Mucosa of gallbladder (tissue), 1 donor: Measurements from ENCODE around the gene ALG9. TPM values are rescaled to one million over a fixed set of nuclear protein-coding genes. Genes with fewer than 3 reads are reported as not detected.
"Not testable (repeated sequence)": the region's sequence is repeated elsewhere in the genome, so short reads cannot be mapped to it uniquely, and the experiment has no call there.

ENCODE experiments used
- DNase-seq: peaks from one replicate; pipeline ENCODE4 v3.0.0-alpha.2; 2020; ENCODE audit warnings: low spot score
- total RNA-seq: library from RNA; stranded (reverse); gene quantifications from one replicate; pipeline ENCODE4 v1.2.1, GENCODE V29; 2021
- donor health status: DM: no; HTN: no; CAD: no.

The ALG9 gene
- 42.4 TPM for total RNA-seq

DNA sequence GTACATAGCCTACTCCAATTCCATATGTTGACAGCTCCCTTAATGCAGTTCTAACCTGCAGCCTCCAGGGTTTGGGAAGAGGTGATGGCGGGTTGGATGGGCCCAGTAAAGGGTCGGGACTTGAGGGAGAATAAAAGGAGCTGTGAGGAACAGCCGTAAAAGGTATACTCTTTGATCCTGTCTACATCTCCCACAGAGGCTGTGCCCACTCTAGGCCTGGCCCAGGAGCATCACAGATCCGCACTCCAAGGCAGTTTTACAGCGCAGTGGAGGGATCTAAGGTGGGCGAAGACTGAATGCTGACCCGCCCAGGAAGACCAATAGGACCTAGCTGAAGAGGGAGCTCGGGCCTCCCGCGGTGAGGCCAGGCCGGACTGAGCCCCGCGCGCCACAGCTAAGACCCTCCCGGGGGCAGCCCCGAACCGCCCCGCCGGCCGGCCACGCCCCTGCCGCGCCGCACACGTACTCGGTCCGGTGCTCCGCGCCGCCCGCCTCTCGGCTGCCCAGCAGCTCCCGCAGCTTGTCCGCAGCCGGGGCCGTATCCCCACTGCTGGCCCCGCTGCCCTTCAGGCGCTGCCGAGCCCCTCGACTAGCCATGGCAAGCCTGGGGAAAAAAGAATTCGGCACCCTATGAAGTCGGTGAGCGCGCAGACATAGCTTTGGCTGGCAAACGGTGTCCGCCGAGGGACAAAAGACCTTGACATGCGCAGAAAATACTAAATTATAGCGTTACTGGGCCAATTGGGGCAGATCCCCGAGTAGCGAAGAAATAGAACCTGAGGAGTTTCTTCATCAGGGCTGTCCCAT is at the start of gene ALG9:
Gene ALG9, minus strand, starts transcription at position 696 of the 807 bp plus-strand sequence. Its CDS starts 99 bp downstream, at position 597.
- peak; percentile 88 for DNase-seq

GRCh38 chr11:111920908-111921307 is 49.5 kb upstream of the ALG9 start:
- no peak for DNase-seq

GRCh38 chr11:111918390-111919256 is 47.2 kb upstream of the ALG9 start, which contains the start of gene C11orf52:
C11orf52 (plus strand) TSS chr11:111918913; CDS start chr11:111918973, 60 bp downstream.
- DNase-seq, result peak; percentile 88

DNA sequence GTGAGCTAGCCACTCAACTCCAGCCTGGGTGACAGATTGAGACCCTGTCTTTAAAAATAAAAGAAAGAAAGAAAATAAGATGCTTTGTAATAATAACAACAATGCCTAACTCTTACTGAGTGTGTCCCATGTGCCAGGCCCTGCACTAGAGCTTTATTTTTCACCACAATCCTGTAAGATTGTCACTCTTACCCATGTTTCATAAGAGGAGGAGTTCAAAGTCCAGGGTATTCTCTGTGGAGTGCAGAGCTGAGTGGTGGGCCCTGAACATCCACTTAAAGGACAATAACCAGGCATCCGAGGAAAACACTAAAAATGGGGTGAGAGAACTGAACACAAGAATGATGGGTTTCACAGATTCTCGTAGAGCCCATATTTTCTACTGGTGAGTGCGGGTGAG is 46.4 kb upstream of the ALG9 start:
- no peak for DNase-seq

- DNase-seq, result no peak
Observed at GRCh38 chr11:111917312-111917711, 45.9 kb upstream of the ALG9 start.

- DNase-seq, result no peak
Observed at GRCh38 chr11:111916768-111917167, 45.4 kb upstream of the ALG9 start.

DNA sequence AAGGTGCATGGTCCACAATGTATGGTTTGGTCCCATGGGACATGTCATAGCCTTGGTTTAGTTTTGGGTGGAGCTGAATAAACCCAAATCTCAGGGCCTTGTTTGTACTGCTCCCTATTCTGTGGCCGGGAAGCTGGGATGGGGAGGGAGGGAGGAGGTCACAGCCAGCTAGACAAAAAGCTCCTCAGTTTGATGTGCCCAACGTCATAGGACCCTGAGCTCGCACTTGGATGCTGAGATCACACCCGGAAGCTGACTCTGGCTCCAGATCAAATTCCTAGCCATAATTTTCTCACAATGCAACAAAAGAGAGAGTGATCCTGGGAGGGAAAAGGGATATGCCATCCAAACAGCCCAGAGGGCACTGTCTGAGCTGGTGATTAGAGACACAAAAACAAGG is 42.6 kb upstream of the ALG9 start:
- DNase-seq, result no peak

DNA sequence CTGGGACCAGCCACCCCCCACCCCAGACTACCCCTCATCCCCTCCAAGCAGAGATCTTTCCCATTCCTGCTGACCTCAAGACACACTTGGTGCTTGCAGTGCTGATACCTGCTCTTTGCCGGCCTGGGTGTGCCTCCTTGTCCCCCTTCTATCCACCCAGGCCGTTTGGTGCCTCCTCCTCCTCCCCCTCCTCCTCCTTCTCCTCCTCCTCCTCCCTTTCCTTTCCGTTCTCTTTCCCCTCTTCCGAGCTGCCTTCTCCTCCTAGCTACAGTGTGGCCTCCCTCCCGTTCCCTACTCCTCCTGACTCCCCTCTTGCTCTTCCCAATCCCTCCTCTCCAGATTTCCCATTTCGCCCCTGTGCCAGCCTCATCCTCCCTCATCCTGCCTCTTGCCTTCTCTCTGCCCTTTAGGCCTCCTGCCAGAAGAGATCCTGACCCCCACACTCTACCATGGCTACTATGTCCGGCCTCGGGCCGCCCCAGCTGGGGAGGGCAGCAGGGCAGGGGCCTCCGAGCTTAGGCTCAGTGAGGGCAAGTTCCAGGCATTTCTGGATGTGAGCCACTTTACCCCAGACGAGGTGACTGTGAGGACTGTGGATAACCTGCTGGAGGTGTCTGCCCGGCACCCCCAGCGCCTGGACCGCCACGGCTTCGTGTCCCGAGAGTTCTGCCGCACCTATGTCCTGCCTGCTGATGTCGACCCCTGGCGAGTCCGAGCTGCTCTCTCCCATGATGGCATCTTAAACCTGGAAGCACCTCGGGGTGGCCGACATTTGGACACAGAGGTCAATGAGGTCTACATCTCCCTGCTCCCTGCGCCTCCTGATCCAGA is 41.9 kb upstream of the ALG9 start:
- DNase-seq, result no peak

- no peak for DNase-seq
Observed at GRCh38 chr11:111912535-111912934, 41.2 kb upstream of the ALG9 start, which contains the start of gene HSPB2. HSPB2 (plus strand) TSS chr11:111912734; CDS start chr11:111912830, 96 bp downstream.

DNA sequence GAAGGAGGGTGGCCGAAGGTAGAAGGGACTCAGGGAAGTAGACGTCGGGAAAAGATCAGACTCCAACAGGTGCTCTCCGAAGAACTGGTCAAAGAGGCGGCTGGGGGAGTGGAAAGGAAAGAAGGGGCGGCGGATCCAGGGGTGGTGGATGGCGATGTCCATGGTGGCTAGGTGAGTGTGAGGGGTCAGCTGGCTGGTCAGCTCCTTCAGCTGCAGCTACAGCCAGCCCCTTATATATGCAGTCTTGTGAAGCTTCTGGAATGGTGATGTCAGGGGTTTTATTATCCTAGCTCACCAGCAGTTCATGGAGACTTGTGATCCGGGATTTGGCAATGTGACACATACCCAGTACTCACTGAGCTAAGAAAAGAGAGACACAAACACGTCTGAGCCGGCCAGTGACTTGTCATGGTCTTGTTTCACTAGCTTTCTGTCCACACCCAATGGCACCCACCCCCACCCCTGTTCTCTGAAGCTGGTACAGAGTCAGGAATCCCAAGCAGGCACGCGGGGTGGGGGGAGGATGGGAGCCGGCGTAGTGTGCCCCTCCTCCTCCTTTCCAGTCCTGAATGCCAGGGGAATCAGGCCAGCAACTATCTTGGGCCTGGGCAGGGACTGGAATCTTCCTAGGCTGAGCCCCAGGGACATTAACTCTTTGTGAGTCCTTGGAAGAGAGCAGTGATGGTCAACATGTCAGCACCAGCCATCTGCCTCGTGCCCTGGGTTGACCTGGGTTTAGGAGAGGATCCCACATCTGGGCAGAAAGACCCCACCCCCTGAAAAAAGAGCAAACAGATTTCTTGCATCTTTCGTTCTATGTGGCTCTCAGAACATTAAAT is 40.4 kb upstream of the ALG9 start, which contains the start of gene CRYAB:
Gene CRYAB, minus strand, starts transcription at position 208 of the 839 bp plus-strand sequence. Its CDS starts 46 bp downstream, at position 162.
- peak; percentile 67 for DNase-seq

GRCh38 chr11:111910676-111911562 is 39.5 kb upstream of the ALG9 start:
- DNase-seq, result no peak

GRCh38 chr11:111909378-111909777 is 38.0 kb upstream of the ALG9 start:
- no peak for DNase-seq

DNA sequence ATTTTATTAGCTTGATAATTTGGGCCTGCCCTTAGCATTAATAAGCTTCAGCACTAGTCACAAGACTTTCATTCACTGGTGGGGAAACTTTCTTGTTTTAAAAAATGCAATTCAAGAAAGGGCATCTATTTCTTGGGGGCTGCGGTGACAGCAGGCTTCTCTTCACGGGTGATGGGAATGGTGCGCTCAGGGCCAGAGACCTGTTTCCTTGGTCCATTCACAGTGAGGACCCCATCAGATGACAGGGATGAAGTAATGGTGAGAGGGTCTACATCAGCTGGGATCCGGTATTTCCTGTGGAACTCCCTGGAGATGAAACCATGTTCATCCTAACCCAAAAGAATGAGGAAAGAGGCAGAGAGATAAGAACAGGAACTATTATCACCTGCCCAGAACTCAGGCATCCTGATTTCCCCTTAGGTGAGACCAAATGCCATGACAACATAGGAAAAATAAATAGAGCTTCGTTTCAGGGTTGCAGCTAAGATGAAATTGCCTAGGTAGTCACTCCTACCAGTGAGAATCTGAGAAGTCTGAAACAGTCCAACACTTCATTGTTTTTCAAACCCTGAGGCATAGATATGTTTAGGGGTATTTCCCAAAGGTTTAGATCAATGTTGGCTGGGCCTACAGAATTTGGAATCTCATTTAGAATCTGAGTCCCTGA is 37.4 kb upstream of the ALG9 start:
- no peak for DNase-seq

DNA sequence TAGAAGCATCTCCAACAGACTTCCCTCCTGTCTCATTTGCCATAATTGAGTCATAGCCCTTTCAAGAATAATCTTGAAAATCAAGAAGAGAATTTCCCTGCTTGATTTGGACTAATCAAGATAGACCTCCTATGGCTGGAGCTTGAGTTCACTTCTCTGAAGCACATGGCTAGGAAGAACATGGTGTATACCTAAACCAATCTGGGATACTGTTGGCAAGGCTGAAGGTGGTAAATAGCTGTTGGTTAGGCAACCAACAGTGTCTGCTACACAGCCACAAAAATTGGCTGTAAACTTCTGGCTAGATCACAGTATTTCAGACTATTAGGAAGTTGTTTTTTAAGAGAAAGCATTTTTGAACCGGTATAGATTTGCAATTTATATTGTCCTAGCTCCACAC is 35.3 kb upstream of the ALG9 start:
- no peak for DNase-seq

DNA sequence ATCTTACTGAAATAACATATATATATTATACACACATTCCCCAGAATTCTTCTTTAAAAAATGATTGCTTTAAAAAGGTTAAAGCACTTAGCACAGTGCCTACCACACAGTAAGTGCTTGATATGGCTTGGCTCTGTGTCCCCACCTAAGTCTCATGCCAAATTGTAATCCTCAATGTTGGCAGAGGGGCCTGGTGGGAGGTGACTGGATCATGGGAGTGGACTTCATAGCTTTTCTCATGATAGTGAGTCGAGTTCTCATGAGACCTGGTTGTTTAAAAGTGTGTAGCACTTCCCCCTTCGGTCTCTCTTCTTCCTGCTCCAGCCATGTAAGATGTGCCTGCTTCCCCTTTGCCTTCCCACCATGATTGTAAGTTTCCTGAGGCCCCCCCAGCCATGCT is 34.0 kb upstream of the ALG9 start:
- no peak for DNase-seq

GRCh38 chr11:111886844-111887243 is 15.5 kb upstream of the ALG9 start:
- no peak for DNase-seq

DNA sequence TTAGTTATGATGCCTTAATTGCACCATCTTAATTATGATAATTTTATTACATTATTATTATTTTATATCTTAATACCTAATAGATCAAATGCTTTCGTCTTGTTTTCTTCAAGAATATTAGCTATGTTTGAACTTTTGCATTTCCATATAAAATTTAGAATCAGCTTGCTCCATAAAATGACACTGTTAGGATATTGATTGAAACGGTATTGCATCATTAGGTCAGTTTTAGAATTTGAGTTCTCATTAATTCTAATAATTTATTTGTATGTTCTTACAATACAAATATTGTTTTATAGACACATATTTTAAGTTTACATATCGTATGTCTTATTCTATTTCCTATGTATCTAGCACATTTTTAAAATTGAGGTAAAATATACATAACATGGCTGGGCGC is 14.7 kb upstream of the ALG9 start:
- DNase-seq, result no peak

GRCh38 chr11:111885053-111885452 is 13.7 kb upstream of the ALG9 start:
- not testable (repeated sequence) for DNase-seq

GRCh38 chr11:111882202-111882601 is 10.8 kb upstream of the ALG9 start:
- no peak for DNase-seq
